Choroid plexus epithelial cell (primary cell): ENCODE results near the gene BACE2.

Experiments
- DNase-seq: peaks from one replicate; pipeline ENCODE4 v3.0.0-alpha.2; 2010; ENCODE audit warnings: low read depth
- H3K4me3 ChIP-seq: 2 replicates; pipeline ENCODE4 v1.5.1; 2011; ENCODE audit warnings: low read depth, mild to moderate bottlenecking, control low read depth, low read length, moderate library complexity
- CTCF ChIP-seq: conservative IDR thresholded peaks from 2 replicates; pipeline ENCODE4 v1.5.1; 2011; ENCODE audit warnings: low read depth, mild to moderate bottlenecking, control low read depth, inconsistent platforms, low read length, moderate library complexity

BACE2 gene

GRCh38 chr21:41168391-41169257 is 664 bp downstream of the BACE2 start:
- peak overlapping the region; percentile 60 for H3K4me3 ChIP-seq
- peak; percentile 51 for DNase-seq
- TF ChIP-seq CTCF, result no peak

GRCh38 chr21:41169258-41169576 is 1.3 kb downstream of the BACE2 start:
- no peak for DNase-seq
- no peak for TF ChIP-seq CTCF
- H3K4me3 ChIP-seq, result peak overlapping the region; percentile 60

GRCh38 chr21:41169701-41170100 is 1.7 kb downstream of the BACE2 start:
- no peak overlapping the region for H3K4me3 ChIP-seq
- no peak for TF ChIP-seq CTCF
- no peak for DNase-seq

GRCh38 chr21:41170442-41170841 is 2.5 kb downstream of the BACE2 start:
- peak; percentile 64 for TF ChIP-seq CTCF
- DNase-seq, result peak; percentile 35
- no peak overlapping the region for H3K4me3 ChIP-seq

GRCh38 chr21:41170859-41171609 is 3.1 kb downstream of the BACE2 start:
- no peak overlapping the region for H3K4me3 ChIP-seq
- no peak for DNase-seq
- TF ChIP-seq CTCF, result no peak

- no peak overlapping the region for H3K4me3 ChIP-seq
- no peak for DNase-seq
- TF ChIP-seq CTCF, result no peak
Measured at GRCh38 chr21:41175080-41175479, 7.1 kb downstream of the BACE2 start.
